Measurements from ENCODE around the gene TXNRD2. TPM values are rescaled to one million over a fixed set of nuclear protein-coding genes. Genes with fewer than 3 reads are reported as not detected.

The TXNRD2 gene
- total RNA-seq, 4 donors from 2014 or later, result 19.5 to 34.5 (median 25.6) TPM

DNA sequence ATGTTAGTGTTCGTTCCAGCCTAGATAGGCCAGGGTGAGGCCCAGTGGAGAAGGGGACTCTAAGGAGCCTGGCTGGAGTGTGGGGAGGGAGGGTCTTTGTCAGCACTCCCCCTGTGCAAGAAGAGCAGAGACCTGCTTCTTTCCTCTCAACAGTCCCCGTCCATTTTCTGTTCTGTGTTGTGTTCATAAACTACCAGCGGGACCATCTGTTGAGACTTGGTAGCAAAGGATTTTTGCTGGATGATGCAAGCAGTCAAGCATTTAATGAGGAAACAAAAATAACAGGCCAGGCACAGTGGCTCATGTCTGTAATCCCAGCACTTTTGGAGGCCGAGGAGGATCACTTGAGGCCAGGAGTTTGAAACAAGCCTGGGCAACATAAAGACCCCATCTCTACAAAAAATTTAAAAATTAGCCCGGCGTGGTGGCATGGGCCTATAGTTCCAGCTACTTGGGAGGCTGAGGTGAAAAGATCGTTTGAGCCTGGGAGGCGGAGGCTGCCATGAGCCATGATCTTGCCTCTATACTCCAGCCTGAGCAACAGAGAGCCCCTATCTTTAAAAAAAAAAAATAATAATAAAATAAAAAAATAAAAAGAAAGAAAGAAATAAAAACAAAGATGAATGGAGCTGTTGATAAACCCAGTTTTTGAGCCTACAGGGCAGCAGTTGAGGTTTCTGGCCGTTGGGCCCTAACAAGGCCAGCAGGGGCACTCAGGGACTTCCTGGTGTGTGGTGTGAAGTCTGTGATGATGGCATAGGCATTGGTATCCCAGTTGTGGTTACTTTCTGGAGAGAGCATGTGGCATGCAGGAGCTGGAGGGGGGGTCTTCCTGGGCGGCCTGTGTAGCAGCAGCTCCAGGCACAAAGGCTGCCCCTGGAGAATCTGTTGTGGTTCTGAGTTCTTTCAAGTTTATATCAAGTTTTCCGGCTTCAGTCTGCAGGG, 1.7 kb upstream of the TXNRD2 start:
- Histone ChIP-seq H3K36me3 (no peaks in the 10 kb centered on the region), H3K4me3 (replicated peaks in 1 of 3) (peak overlapping the region in 1 of 3 donors; percentile 73), H3K4me1 (peaks cover 34 to 38% of the 10 kb centered on the region in 2 donors), H3K27ac (peak overlapping the region; percentile 87 to 89 (median 89)), H3K27me3 (no peaks in the 10 kb centered on the region), H3K9me3 (no peaks in the 10 kb centered on the region)
- intact Hi-C loops (cut with DNase I), result no loop called here
- no peak for TF ChIP-seq CTCF (IDR thresholded peaks at IDR 0.05)
- peak in 1 of 2 donors; percentile 22 for TF ChIP-seq POLR2A (IDR thresholded peaks at IDR 0.05)
- 37 to 42% methylated on average over 11 of the region's 11 CpGs for WGBS, 2 donors
- peak; percentile 41 to 50 for DNase-seq

GRCh38 chr22:19942157-19943081, 801 bp upstream of the TXNRD2 start:
- H3K27me3 ChIP-seq, result no peaks in the 10 kb centered on the region
- H3K4me3 ChIP-seq (replicated peaks in 1 of 3), result peak overlapping the region; percentile 28 to 73 (median 56)
- peak overlapping the region; percentile 87 to 89 (median 89) for H3K27ac ChIP-seq
- no peaks in the 10 kb centered on the region for H3K9me3 ChIP-seq
- H3K4me1 ChIP-seq, result peaks cover 32 to 33% of the 10 kb centered on the region in 2 donors
- peak; percentile 48 to 56 for DNase-seq
- intact Hi-C loops (cut with DNase I), result no loop called here
- H3K36me3 ChIP-seq, result no peaks in the 10 kb centered on the region
- 3% methylated on average over 7 to 8 of the region's 8 CpGs for WGBS, 2 donors
- peak in 1 of 2 donors; percentile 41 for TF ChIP-seq POLR2A (IDR thresholded peaks at IDR 0.05)
- TF ChIP-seq CTCF (IDR thresholded peaks at IDR 0.05), result no peak

- H3K4me1 ChIP-seq, result peaks cover 30% of the 10 kb centered on the region in 2 donors
- TF ChIP-seq POLR2A (IDR thresholded peaks at IDR 0.05) (no peak), CTCF (IDR thresholded peaks at IDR 0.05) (no peak)
- peak overlapping the region; percentile 87 to 89 (median 89) for H3K27ac ChIP-seq
- H3K27me3 ChIP-seq, result no peaks in the 10 kb centered on the region
- no peaks in the 10 kb centered on the region for H3K9me3 ChIP-seq
- intact Hi-C loops (cut with DNase I), result no loop called here
- DNase-seq, result no peak
- H3K36me3 ChIP-seq, result no peaks in the 10 kb centered on the region
- H3K4me3 ChIP-seq (replicated peaks in 1 of 3), result peak overlapping the region; percentile 28 to 73 (median 56)
- WGBS, 2 donors, result 76 to 77% methylated on average over 21 of the region's 21 CpGs
These were observed 868 bp downstream of the TXNRD2 start for GRCh38 chr22:19940536-19941364.

DNA sequence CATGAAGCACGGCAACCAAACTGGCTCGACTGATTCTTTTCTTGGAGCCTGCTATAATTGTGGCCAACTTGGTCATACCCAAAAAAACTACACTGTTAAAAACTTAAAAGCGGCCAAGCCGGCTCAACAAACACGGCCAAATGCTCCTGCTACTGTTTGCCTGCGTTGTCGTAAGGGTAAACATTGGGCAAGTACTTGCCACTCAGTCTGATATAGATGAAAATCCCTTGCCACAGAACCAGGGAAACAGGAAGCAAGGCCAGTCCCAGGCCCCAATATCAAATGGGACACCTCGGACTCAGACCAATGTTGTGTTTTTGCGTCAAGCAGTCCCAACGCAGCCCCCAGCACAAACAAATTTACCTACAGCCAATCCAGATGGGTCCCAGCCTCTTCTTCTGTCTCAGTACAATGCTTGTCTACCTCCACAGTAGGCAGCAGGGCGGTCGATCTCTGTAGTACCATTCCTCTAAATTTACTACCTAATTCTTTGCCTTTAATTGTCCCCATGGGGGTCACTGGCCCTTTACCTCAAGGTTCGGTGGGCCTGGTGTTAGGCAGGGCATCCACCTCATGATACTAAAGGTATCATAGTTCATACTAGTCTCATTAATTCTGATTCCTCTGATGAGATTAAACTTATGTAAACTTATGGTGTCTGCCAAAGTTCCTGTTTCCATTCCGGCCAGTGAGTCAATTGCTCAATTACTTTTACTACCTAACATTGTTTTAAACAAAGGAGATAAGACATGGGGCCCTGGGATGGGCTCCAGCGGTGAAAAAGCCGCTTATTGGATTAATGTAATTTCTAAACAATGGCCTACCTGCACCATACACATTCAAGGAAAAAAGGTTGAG, 3.8 kb downstream of the TXNRD2 start:
- TF ChIP-seq POLR2A (IDR thresholded peaks at IDR 0.05) (no peak), CTCF (IDR thresholded peaks at IDR 0.05) (no peak)
- peaks cover 16 to 17% of the 10 kb centered on the region in 2 donors for H3K4me1 ChIP-seq

More for the DNA sequence above, 3.8 kb downstream of the TXNRD2 start:
- Histone ChIP-seq H3K27me3 (no peaks in the 10 kb centered on the region), H3K9me3 (no peaks in the 10 kb centered on the region), H3K4me3 (replicated peaks in 1 of 3) (no peak overlapping the region), H3K36me3 (no peaks in the 10 kb centered on the region), H3K27ac (no peak overlapping the region)
- intact Hi-C loops (cut with DNase I), result no loop called here
- 92 to 94% methylated on average over 16 of the region's 16 CpGs for WGBS, 2 donors
- no peak for DNase-seq

Data from thyroid gland (tissue), 4 donors.